ENCODE measurements around the gene HSPG2. TPM values are rescaled to one million over a fixed set of nuclear protein-coding genes. Genes with fewer than 3 reads are reported as not detected.

Gene HSPG2
- total RNA-seq, 1 donor from 2014 or later: 1.7 TPM

DNA sequence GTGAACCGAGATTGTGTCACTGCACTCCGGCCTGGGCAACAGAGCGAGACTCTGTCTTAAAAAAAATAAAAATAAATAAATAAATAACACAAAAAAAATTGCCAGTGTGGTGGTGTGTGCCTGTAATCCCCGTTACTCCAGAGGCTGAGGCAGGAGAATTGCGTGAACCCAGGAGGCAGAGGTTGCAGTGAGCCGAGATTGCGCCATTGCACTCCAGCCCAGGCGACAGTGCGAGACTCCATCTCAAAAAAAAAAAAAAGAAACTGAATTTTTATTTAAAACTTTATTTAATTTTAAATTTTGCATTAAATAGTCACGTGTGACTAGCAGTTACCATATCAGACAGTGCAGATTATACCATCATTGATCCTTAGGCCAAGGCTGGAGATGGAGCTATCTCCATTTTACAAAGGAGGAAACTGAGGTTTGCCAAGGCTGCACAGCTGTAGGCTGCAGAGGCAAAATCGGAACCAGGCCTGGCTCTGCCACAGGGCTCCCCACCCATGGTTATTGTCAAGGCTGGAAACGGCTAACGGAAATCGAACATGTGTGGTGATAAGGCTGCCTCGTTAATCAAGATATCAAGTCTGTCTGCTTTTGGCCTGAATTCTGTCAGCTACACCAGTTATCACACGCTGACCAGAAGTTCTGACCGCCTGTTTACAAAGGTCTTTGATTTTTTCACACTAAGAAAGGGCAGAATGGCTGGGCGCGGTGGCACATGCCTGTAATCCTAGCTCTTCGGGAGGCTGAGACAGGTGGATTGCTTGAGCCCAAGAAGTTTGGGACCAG lies 20.5 kb downstream of the HSPG2 start:
- no peak overlapping the region for H3K4me3 Mint-ChIP-seq
- intact Hi-C loops (cut with micrococcal nuclease): no loop called here
- TF ChIP-seq, protein P1, sequence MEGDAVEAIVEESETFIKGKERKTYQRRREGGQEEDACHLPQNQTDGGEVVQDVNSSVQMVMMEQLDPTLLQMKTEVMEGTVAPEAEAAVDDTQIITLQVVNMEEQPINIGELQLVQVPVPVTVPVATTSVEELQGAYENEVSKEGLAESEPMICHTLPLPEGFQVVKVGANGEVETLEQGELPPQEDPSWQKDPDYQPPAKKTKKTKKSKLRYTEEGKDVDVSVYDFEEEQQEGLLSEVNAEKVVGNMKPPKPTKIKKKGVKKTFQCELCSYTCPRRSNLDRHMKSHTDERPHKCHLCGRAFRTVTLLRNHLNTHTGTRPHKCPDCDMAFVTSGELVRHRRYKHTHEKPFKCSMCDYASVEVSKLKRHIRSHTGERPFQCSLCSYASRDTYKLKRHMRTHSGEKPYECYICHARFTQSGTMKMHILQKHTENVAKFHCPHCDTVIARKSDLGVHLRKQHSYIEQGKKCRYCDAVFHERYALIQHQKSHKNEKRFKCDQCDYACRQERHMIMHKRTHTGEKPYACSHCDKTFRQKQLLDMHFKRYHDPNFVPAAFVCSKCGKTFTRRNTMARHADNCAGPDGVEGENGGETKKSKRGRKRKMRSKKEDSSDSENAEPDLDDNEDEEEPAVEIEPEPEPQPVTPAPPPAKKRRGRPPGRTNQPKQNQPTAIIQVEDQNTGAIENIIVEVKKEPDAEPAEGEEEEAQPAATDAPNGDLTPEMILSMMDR (IDR thresholded peaks at IDR 0.05): no peak
- H3K4me1 Mint-ChIP-seq: no peaks in the 10 kb centered on the region
- ChIA-PET CTCF (no interaction called here), POLR2A (no interaction called here)
- ATAC-seq (ENCODE audit: low read depth) (no peak), DNase-seq (no peak)
- no peaks in the 10 kb centered on the region for H3K9me3 Mint-ChIP-seq
- H3K27me3 Mint-ChIP-seq: no peaks in the 10 kb centered on the region
- H3K36me3 Mint-ChIP-seq (ENCODE audit: low read depth): no peaks in the 10 kb centered on the region
- no peak overlapping the region for H3K27ac Mint-ChIP-seq

DNA sequence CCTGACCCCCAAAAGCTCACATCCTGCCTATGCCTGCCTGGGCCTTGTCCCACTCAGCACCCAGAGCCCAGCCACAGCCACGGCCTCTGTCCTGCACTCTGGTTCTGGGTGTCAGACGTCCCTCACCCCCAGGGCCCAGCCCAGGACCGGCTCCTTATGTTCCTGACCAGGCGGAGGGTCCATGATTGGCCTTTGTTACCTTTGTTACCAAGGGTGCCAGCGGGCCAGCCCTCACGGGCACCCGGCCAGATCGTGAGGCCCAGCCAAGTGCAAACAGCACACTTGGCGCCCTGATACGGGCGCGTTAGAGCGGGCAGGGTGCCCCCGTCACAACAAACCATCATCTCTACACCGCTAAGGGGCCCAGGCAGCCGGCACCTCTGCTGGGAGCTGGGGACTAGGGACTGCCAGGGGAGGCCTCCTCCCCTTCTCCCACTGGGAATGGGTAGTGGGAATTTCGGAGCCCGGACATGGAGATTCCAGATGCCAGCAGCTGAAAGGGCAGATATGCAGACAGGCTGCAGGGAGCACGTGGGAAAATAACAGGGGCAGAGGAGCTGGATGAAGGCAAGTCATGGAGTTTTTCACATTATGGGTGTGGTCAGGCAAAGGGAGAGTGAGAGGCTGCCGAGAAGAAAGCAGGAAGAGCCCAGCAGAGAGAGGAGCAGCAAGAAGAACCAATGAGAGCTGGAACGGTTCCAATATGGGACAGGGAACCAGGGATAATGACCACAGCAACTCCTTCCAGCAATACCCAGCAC lies 22.1 kb downstream of the HSPG2 start:
- intact Hi-C loops (cut with micrococcal nuclease): no loop called here

DNA sequence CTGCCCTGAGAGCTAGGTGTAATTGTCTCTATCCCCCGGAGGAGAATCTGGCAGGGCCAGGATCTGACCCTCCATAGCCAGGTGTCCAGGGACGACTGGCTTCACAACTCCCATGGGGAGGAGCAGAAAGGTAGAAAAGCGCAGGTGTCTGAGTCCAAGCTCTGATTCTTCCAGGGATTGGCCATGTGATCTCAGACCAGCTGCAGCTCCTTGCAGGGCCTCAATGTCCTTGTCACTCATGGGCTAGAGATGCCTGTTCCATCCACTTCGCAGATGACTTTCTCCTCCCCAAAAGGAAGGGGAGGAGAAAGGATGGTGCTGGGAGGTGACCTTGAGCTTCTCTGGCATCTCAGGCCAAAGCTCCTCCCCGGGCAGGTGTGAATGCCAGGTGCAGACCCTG lies 22.7 kb downstream of the HSPG2 start:
- TF ChIP-seq, protein P1 (IDR thresholded peaks at IDR 0.05): no peak
- CTCF ChIA-PET: no interaction called here
- intact Hi-C loops (cut with micrococcal nuclease): no loop called here
- Mint-ChIP-seq H3K27ac (no peak overlapping the region), H3K4me1 (peaks cover 9% of the 10 kb centered on the region), H3K4me3 (no peak overlapping the region), H3K36me3 (ENCODE audit: low read depth) (no peaks in the 10 kb centered on the region), H3K9me3 (no peaks in the 10 kb centered on the region), H3K27me3 (no peaks in the 10 kb centered on the region)
- DNase-seq: no peak
- POLR2A ChIA-PET: no interaction called here
- no peak for ATAC-seq (ENCODE audit: low read depth)

More for the DNA sequence above, 22.1 kb downstream of the HSPG2 start:
- H3K4me3 Mint-ChIP-seq: no peak overlapping the region
- peaks cover 3% of the 10 kb centered on the region for H3K4me1 Mint-ChIP-seq
- no peaks in the 10 kb centered on the region for H3K27me3 Mint-ChIP-seq
- ChIA-PET POLR2A (no interaction called here), CTCF (no interaction called here)
- no peaks in the 10 kb centered on the region for H3K9me3 Mint-ChIP-seq
- H3K36me3 Mint-ChIP-seq (ENCODE audit: low read depth): no peaks in the 10 kb centered on the region
- TF ChIP-seq, protein P1 (IDR thresholded peaks at IDR 0.05): no peak
- ATAC-seq (ENCODE audit: low read depth) (no peak), DNase-seq (no peak)
- no peak overlapping the region for H3K27ac Mint-ChIP-seq

DNA sequence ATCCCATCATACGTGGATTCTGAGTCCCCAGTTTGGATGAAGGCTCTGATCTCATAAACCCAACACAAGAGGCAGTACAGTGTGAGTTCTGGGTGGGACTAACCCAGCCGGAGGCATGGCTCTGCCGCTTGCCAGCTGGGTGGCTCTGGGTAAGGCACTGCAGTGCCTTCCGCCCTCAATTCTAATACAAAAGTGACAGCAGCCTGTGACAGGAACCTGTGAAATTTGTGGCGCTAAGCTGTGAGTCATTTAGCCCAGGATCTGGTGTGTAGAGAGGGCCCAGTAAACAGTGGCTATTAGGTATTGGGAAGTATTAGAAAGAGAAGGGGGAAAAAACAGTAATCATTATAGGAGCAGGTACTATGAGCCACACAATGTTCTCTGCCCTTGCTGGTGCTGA lies 23.3 kb downstream of the HSPG2 start:
- TF ChIP-seq, protein P1 (IDR thresholded peaks at IDR 0.05): no peak
- no peak overlapping the region for H3K27ac Mint-ChIP-seq

DNA sequence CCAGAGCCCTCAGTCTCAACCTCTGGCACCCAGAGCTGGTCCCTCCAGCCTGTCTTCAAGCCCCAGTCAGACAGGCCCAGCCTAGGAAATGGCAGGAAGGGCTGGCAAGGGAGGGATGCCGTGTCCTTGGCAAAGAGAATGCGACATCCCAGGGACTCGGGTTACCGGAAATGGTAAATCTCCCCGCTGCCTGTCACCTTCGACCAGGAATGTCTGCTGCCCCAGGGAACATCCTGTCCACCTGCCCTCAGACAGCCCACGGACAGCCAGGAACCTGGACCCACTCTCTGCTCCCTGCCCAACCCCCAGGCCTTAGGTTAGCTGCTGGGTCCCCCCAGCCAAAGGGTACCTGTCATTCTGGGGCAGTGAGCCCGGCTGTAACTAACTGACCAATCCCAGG lies 23.9 kb downstream of the HSPG2 start:
- no peaks in the 10 kb centered on the region for H3K9me3 Mint-ChIP-seq
- ChIA-PET CTCF (no interaction called here), POLR2A (no interaction called here)
- TF ChIP-seq, protein P1 (IDR thresholded peaks at IDR 0.05): no peak
- no peaks in the 10 kb centered on the region for H3K36me3 Mint-ChIP-seq (ENCODE audit: low read depth)
- no peak for DNase-seq
- intact Hi-C loops (cut with micrococcal nuclease): no loop called here
- no peaks in the 10 kb centered on the region for H3K27me3 Mint-ChIP-seq
- no peak for ATAC-seq (ENCODE audit: low read depth)
- H3K4me3 Mint-ChIP-seq: no peak overlapping the region
- no peak overlapping the region for H3K27ac Mint-ChIP-seq
- H3K4me1 Mint-ChIP-seq: peaks cover 15% of the 10 kb centered on the region

More for the DNA sequence above, 23.3 kb downstream of the HSPG2 start:
- no peak for DNase-seq
- H3K9me3 Mint-ChIP-seq: no peaks in the 10 kb centered on the region
- H3K4me3 Mint-ChIP-seq: no peak overlapping the region
- ATAC-seq (ENCODE audit: low read depth): no peak
- H3K4me1 Mint-ChIP-seq: peaks cover 15% of the 10 kb centered on the region
- POLR2A ChIA-PET: no interaction called here
- no peaks in the 10 kb centered on the region for H3K27me3 Mint-ChIP-seq
- intact Hi-C loops (cut with micrococcal nuclease): no loop called here
- no peaks in the 10 kb centered on the region for H3K36me3 Mint-ChIP-seq (ENCODE audit: low read depth)
- CTCF ChIA-PET: no interaction called here

All from activated B cell treated with CpG ODN at 0.5 μM for 24 hours (primary cell).